ENCODE results near the gene ASH1L. TPM values are rescaled to one million over a fixed set of nuclear protein-coding genes. Genes with fewer than 3 reads are reported as not detected.
"Not testable (repeated sequence)": the region's sequence is repeated elsewhere in the genome, so short reads cannot be mapped to it uniquely, and the experiment has no call there.

The ASH1L gene
- total RNA-seq, 1 donor from 2014 or later = 59.7 TPM

DNA sequence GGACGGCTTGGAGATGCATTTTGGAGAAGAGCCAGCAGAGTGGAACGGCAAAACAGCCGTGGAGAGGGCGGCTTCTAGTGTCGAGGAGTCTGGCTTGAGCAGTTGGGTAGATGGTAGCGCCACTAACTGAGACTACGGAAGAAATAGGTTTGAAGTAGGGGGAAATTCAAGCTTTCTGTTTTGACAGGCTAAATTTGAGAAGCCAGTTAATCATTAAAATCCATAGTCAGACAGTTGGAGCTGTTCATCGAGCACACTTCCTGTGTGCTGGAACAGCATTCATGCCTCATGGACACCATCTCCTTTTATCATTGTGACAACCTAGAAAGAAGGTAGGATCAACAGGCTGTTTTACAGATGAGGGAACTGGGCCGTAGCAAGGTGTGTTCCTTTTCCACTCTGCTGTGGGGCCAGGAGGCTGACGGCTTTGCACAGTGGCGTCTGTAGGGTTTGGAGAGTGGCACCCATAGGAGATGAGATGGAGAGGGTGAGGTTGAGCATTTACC, 258.0 kb downstream of the ASH1L start:
- no peak for DNase-seq

GRCh38 chr1:155301342-155301841, 261.2 kb downstream of the ASH1L start, which contains the start of gene PKLR:
PKLR (minus strand) TSS chr1:155301438; CDS start chr1:155301395, 43 bp downstream.
- no peak for DNase-seq

DNA sequence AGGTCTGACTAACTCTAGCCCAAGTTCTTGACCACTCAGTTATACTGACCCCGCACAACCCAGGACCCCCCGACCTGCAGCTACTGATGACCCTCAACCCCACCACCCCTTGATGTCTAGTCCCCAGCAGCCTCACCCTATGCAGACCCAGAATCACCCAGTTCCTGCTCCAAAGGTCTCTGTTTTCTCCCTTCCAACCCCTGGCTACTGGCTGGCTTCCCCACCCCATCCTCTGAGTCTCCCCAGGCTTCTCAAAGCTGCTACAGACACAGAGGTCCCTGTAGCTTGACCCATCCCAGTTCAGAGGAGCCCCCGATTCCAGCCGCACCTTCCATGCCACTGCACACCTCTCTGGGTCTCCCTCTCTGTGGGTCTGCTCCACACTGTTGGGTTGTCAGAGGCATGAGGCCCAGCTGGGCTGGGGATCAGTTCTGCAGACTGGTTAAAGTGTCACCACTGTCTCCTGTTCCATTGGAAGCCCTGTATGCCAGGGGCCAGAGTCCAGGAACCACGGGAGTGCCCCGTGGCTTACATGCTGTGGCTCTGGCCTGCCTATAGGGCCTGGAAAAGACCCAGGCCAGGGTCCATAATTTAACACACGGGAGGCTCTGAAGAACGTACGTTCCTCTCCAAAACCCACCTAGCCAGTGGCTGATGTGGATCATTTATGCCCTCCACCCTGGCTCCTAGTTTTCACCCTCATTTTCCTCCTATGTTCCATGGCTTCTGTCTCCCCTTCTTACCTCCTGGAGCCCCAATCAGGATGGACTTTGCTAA, 261.9 kb downstream of the ASH1L start:
- DNase-seq = no peak

- no peak for DNase-seq
Measured at GRCh38 chr1:155300024-155300423, 262.6 kb downstream of the ASH1L start.

- DNase-seq = no peak
Measured at GRCh38 chr1:155297384-155297783, 265.2 kb downstream of the ASH1L start.

GRCh38 chr1:155296661-155297060, 265.9 kb downstream of the ASH1L start:
- DNase-seq = no peak

GRCh38 chr1:155295942-155296267, 266.7 kb downstream of the ASH1L start:
- no peak for DNase-seq

DNA sequence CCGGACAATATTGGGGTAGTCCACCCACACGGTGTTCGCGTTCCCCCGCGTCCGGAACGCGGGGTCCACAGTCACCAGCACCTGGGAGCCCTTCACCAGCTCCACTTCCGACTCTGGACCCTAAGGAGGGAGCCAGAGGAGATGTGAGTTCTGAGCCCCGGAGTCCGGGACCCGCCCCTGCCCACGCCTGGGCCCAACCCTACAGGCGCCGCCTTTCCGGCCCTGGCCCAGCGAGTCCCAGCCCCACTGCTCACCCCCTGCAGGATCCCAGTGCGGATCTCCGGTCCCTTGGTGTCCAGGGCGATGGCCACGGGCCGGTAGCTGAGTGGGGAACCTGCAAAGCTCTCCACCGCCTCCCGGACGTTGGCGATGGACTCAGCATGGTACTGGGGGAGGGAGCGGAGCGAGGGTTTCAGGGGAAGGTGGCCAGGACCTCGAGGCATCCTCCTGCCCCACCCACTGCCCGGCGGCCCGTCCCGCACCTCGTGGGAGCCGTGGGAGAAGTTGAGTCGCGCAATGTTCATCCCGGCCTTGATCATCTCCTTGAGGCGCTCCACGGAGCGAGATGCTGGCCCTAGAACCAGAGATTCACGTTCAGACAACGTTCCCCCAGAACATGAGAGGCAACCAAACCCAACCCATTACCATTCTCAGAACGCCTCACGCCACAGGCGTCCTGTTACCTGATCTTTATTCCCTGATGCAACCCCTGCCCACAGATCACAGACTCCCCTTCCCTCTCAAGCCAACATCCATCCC, 267.2 kb downstream of the ASH1L start:
- no peak for DNase-seq

- no peak for DNase-seq
Measured at GRCh38 chr1:155294520-155295182, 268.0 kb downstream of the ASH1L start.

DNA sequence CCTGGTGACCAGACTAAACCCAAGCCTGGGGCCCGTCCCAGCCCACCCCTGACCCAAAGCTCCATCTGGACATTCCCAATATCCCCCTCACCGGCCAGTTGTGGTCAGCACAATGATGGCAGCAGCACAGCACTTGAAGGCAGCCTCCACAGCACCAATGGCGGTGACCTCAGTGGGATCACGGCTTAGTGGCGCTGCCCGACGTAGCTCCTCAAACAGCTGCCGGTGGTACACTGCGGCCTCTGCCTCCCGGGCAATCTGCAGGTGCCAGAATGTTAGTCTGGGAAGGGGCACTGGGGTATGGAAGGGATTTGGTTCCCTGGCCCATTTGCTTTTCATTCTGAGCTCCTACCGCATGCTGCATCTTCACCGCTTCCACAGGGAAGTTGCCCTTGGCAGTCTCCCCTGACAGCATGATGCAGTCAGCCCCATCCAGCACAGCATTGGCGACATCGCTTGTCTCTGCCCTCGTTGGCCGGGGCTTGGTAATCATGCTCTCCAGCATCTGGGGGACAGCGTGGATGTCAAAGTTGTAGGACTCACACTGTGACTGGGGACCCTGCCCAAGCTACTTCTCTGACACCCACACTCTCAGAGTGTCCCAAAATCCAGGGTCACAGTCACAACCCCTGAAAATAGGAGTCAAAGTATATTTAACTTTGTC, 269.4 kb downstream of the ASH1L start:
- no peak for DNase-seq

GRCh38 chr1:155291006-155291405, 271.6 kb downstream of the ASH1L start:
- DNase-seq = not testable (repeated sequence)

- no peak for DNase-seq
Measured at GRCh38 chr1:155287987-155288543, 274.5 kb downstream of the ASH1L start.

DNA sequence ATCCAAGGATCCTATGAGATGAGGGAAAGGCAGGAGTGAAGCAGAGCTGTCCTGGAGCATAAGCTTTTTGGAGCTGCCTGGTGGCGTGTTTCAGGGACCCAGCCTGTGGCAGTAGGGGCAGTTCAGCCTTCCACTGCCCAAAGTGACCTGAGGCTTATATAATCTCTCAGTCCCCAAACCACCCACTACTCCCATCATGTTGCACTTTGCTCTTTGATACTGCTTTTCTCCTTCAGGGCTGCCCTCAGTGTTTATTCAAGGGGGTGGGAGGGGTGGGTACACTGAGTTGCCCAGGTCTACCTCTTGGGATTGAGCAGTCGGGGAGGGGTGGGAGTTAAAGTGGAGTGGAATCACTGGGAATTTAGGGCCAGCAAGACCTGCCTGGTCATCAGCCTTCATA, 276.1 kb downstream of the ASH1L start:
- no peak for DNase-seq

GRCh38 chr1:155285631-155286044, 277.0 kb downstream of the ASH1L start:
- no peak for DNase-seq

Small RNA genes lying within 50 kb of the gene (small RNA-seq; reads per million reads assigned to genes)
- gene AL353807.4 (not detected), gene RNU6-106P (not detected), gene RNU6-1297P (not detected)

Other genes starting within 250 kb of the ASH1L start
- gene RUSC1, start 241.9 kb downstream of the ASH1L start, total RNA-seq = 46.6 TPM
- 26.2 TPM for gene MSTO1, start 47.4 kb upstream of the ASH1L start, total RNA-seq
- 393 TPM for gene YY1AP1, start 126.0 kb upstream of the ASH1L start, total RNA-seq
- gene DAP3, start 126.3 kb upstream of the ASH1L start, total RNA-seq = 41.0 TPM

Data from occipital lobe (tissue), 3 donors.